ENCODE data around the gene ALS2. TPM values are rescaled to one million over a fixed set of nuclear protein-coding genes. Genes with fewer than 3 reads are reported as not detected.
A peak's percentile ranks its signal among the peaks of the same experiment; 100 is the strongest.

Gene ALS2
- total and polyA plus RNA-seq, 8 donors: 4.1 to 48.4 (median 9.4) TPM

DNA sequence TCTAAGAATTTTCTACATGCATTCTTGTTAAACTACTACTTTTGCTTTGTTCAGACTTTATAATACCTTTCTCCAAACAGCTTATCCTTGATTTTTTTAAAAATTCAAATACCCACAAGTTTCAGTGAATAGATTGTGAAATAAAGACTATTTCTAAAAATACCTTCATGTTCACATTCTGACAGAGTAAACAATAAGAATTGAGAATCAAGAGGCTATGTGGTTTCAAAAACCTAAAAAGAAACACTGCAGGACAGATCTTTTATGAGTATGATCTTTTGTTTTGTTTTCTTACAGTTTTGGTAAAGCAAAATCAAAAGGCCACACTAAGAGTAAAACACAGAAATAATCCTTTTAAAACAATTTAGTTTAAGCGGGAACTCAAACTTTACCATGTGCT is 21.2 kb downstream of the ALS2 start:
- H3K9me3 ChIP-seq: no peaks in the 10 kb centered on the region
- H3K27ac ChIP-seq: no peak overlapping the region
- 88 to 98% (median 97%) methylated on average over 1 of the region's 1 CpG for WGBS, 5 donors
- intact Hi-C loops (cut with DNase I; ENCODE audit: low total_unique reads): no loop called here
- no peak for TF ChIP-seq POLR2A (IDR thresholded peaks at IDR 0.05)
- TF ChIP-seq EP300 (IDR thresholded peaks at IDR 0.05): no peak
- TF ChIP-seq, protein P1, sequence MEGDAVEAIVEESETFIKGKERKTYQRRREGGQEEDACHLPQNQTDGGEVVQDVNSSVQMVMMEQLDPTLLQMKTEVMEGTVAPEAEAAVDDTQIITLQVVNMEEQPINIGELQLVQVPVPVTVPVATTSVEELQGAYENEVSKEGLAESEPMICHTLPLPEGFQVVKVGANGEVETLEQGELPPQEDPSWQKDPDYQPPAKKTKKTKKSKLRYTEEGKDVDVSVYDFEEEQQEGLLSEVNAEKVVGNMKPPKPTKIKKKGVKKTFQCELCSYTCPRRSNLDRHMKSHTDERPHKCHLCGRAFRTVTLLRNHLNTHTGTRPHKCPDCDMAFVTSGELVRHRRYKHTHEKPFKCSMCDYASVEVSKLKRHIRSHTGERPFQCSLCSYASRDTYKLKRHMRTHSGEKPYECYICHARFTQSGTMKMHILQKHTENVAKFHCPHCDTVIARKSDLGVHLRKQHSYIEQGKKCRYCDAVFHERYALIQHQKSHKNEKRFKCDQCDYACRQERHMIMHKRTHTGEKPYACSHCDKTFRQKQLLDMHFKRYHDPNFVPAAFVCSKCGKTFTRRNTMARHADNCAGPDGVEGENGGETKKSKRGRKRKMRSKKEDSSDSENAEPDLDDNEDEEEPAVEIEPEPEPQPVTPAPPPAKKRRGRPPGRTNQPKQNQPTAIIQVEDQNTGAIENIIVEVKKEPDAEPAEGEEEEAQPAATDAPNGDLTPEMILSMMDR (IDR thresholded peaks at IDR 0.05): no peak
- TF ChIP-seq POLR2AphosphoS5 (IDR thresholded peaks at IDR 0.05): no peak
- H3K27me3 ChIP-seq: no peaks in the 10 kb centered on the region
- no peak overlapping the region for H3K4me3 ChIP-seq
- H3K36me3 ChIP-seq: peaks cover 14 to 60% (median 57%) of the 10 kb centered on the region in 4 donors
- no peak for DNase-seq
- peaks cover 0 to 27% (median 0%) of the 10 kb centered on the region in 4 donors for H3K4me1 ChIP-seq

DNA sequence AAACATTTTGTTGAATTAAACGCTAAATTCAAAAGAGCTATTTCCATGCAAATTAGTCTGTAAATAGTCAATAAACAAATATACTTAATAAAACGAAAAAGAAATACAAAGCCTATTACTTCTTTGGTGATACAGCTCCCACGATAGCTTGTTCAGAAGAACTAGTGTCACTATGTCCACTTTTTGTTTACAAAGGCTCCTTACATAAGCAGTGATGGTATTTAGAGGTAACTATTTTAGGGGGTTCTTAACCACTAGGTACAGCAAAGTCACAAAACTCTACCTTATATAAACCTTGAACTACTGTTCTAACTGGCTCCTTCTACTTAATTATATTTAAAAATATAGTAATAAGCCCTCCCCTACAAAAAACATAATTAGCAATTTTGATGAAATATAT is 21.9 kb downstream of the ALS2 start:
- Histone ChIP-seq H3K27me3 (no peaks in the 10 kb centered on the region), H3K9me3 (no peaks in the 10 kb centered on the region), H3K27ac (no peak overlapping the region), H3K36me3 (peaks cover 20 to 65% (median 60%) of the 10 kb centered on the region in 4 donors), H3K4me1 (peaks cover 0 to 27% (median 0%) of the 10 kb centered on the region in 4 donors), H3K4me3 (no peak overlapping the region)
- WGBS, 5 donors: 36 to 70% (median 61%) methylated on average over 3 of the region's 3 CpGs
- no peak for TF ChIP-seq EP300 (IDR thresholded peaks at IDR 0.05)
- no peak for TF ChIP-seq POLR2AphosphoS5 (IDR thresholded peaks at IDR 0.05)
- TF ChIP-seq, protein P1 (IDR thresholded peaks at IDR 0.05): no peak
- TF ChIP-seq POLR2A (IDR thresholded peaks at IDR 0.05): no peak
- no peak for DNase-seq
- intact Hi-C loops (cut with DNase I; ENCODE audit: low total_unique reads): no loop called here

DNA sequence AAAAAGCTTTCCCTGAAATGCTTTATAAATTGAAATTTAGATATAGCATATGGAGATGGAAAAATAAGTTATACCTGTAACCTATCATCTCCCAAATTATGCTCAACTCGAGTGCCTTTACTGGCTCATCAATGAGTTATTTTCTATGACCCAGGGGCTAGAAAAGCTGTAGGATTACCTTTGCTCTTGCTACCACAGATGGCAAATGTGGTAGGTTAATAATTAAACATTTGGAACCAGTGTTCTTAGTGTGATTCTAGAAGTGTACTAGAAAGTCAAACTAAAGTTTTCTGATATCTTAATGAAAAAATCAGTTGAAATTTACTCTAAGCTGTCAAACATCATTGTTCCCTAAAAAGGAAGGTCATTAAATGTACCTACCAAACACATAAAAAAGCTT is 22.5 kb downstream of the ALS2 start:
- H3K27ac ChIP-seq: no peak overlapping the region
- no peaks in the 10 kb centered on the region for H3K27me3 ChIP-seq
- no peak overlapping the region for H3K4me3 ChIP-seq
- TF ChIP-seq, protein P1 (IDR thresholded peaks at IDR 0.05): no peak
- TF ChIP-seq EP300 (IDR thresholded peaks at IDR 0.05) (no peak), POLR2AphosphoS5 (IDR thresholded peaks at IDR 0.05) (no peak), POLR2A (IDR thresholded peaks at IDR 0.05) (no peak)
- intact Hi-C loops (cut with DNase I; ENCODE audit: low total_unique reads): no loop called here
- DNase-seq: peak in 1 of 2 donors; percentile 46
- H3K36me3 ChIP-seq: peaks cover 20 to 64% (median 57%) of the 10 kb centered on the region in 4 donors
- WGBS, 5 donors: 0 to 12% (median 0%) methylated on average over 1 of the region's 1 CpG
- H3K9me3 ChIP-seq: no peaks in the 10 kb centered on the region
- H3K4me1 ChIP-seq: peaks cover 0 to 27% (median 0%) of the 10 kb centered on the region in 4 donors

DNA sequence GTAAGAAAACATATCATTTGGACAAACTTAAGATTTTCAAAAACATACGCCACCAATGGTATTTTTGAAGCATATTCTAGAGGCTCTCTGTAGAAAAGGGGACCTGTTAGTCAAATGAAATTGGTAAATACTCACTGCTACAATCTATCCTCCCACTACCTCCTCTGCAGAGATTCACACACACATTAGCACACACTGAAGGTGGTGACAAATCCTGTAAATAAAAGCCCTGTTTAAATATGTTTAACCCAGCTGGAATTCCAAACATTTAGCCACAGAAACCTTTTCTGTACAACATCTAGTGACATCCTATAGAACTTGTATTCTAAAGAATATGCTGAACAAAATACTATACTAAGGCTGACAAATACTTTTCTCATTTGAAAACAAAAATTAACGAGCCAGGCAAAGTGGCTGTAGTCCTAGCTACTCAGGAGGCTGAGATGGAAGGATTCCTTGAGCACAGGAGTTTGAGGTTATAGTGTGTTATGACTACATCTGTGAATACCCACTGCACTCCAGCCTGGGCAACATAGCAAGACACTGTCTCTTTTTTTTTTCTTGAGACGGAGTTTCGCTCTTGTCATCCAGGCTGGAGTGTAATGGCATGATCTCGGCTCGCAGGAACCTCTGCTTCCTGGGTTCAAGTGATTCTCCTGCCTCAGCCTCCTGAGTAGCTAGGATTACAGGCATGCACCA is 25.9 kb downstream of the ALS2 start:
- H3K4me3 ChIP-seq: no peak overlapping the region

More for the DNA sequence above, 25.9 kb downstream of the ALS2 start:
- Histone ChIP-seq H3K36me3 (peaks cover 11 to 43% (median 39%) of the 10 kb centered on the region in 4 donors), H3K4me1 (peaks cover 0 to 26% (median 0%) of the 10 kb centered on the region in 4 donors), H3K27ac (no peak overlapping the region), H3K9me3 (no peaks in the 10 kb centered on the region), H3K27me3 (no peaks in the 10 kb centered on the region)
- WGBS, 5 donors: 89 to 96% (median 91%) methylated on average over 6 of the region's 6 CpGs
- TF ChIP-seq POLR2A (IDR thresholded peaks at IDR 0.05) (no peak), EP300 (IDR thresholded peaks at IDR 0.05) (no peak), POLR2AphosphoS5 (IDR thresholded peaks at IDR 0.05) (no peak)
- TF ChIP-seq, protein P1 (IDR thresholded peaks at IDR 0.05): no peak
- DNase-seq: peak in 1 of 2 donors; percentile 16
- intact Hi-C loops (cut with DNase I; ENCODE audit: low total_unique reads): no loop called here

Measured in stomach (tissue), 9 donors.